GM21786 (cell line): ENCODE measurements around the gene MCTP1.
"Not testable (repeated sequence)": the region's sequence is repeated elsewhere in the genome, so short reads cannot be mapped to it uniquely, and the experiment has no call there.

Source experiments
- ATAC-seq: cut with Tn5 transposase; IDR thresholded peaks from one replicate; pipeline ENCODE4 v1.9.1; 2021; ENCODE audit not compliant: unreplicated experiment

The MCTP1 gene

DNA sequence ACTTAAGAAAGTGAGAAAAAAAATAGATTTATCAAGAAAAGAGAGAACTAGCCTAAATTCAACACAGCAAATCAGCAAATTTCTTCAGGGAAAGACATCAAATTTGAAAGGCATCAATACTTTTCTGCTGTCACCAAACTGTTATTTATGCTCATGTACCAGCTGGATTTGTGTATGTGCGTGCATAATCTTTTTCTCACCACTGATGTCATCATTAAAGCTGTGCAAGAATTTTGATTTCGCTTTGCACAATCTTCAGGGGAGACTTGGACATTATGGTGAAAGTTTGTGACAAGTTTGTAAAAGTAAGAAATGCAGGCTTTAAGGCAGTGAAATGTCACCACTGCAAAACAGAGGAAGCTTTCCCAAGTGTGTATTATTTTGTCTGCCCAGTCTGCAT lies 451.0 kb downstream of the MCTP1 start:
- ATAC-seq, result no peak

DNA sequence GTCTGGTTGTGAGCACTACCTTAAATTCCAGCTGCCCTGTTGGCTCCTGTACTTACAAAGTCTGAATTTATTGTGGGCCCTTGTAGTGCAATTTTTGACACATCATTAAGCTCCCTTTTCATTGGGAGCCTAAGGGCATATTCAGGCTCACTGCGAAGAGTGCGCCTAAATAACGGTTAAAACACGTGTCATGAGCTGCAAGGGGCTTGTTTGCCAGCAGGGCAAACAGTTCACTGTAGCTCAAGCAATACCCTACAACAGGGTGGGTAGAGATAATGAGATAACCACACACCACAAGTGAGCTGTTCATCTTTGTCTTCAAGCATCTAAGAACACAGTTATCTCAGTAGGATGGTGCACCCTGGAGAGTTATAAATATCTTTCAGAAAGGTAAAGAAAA lies 452.2 kb downstream of the MCTP1 start:
- no peak for ATAC-seq

DNA sequence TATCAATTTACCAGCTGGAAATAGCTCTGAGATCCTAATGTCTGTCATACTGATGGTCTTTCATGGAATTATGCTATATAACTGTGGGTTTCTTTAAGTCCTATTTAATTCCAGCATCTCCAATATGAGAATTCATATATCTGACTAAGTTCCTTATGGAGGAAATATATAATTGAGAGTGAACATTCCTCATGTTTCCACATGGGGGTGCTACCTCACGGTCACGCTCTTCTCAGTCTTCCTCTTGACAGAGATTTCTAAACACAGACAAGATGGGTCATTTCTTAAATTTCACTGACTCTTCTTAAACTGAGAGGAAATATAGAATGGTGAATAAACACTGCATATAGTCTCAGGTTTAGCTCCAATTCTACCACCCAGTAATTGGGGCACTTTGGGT lies 454.4 kb downstream of the MCTP1 start:
- ATAC-seq, result no peak

DNA sequence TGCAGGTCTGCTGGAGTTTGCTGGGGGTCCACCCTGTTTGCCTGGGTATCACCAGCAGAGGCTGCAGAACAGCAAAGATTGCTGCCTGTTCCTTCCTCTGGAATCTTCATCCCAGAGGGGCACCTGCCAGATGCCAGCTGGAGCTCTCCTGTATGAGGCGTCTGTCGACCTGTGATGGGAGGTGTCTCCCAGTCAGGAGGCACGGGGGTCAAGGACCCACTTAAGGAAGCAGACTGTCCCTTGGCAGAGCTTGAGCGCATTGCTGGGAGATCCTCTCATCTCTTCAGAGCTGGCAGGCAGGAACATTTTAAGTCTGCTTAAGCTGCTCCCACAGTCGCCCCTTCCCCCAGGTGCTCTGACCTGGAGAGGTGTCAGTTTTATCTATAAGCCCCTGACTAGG lies 456.7 kb downstream of the MCTP1 start:
- ATAC-seq, result not testable (repeated sequence)

DNA sequence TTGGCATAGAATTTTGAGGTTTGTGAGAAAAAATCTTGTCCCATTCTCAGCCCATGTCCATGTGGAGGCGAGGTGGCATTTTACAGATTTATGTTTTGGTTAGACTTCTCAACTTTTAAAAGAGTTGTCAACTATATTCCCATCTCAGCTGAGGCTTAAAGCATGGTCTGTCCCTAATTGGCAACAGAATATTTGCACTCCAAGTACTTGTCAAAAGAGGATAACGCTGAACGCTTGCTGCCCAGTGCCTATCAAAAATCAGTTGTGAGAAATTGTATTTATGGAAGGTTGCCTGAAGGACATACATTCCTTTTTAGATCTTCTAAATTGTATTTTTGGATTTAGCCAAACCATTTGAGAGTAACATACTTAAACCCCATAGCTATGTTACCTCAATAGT lies 464.4 kb downstream of the MCTP1 start:
- ATAC-seq, result no peak

DNA sequence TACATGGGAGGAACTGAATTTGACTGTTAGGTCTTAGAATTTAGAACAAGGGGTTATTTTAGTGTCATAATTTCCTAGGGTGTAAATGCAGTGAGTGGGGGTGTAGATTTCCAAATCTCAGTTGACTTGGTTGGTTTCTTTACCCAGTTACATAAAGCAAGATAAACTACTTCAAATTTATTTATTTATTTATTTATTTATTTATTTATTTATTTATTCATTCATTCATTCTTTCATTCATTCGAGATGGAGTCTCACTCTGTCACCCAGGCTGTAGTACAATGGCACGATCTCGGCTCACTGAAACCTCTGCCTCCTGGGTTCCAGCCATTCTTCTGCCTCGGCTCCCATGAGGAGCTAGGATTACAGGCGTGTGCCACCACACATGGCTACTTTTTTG lies 466.0 kb downstream of the MCTP1 start:
- ATAC-seq, result no peak

DNA sequence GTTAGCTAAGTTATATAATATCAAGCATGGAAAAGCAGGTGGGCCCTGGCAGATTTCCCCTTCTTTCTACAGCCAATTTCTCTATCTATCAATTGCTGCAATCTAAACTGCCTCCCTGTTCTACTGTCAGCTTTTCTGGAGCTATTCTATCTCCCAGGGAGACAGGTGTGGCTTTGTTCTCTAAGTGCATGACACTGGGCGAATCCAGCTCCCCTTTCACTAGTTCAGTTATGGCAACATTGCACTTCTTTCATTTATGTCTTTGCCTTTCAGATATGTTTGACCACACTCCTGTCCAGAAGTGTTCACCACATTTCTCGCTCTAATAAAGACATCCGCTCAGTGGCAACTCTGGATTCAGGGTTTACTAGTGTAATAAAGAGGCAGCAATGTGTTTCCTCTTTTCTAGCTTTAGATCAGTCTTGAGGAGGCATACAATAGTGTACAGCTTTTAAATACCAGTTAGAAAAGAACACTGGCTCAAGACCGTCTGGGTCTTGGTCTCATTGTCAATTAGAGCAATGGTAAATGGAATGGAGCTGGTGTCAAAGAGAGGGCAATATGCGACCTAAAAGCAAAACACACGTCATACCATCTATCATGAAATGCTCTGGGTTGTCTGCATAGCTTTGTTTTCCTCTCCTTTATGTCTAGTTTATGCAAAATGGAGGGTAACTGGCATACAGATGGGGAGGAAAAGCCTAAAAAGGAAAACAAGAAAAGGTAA lies 469.4 kb downstream of the MCTP1 start:
- ATAC-seq, result no peak

DNA sequence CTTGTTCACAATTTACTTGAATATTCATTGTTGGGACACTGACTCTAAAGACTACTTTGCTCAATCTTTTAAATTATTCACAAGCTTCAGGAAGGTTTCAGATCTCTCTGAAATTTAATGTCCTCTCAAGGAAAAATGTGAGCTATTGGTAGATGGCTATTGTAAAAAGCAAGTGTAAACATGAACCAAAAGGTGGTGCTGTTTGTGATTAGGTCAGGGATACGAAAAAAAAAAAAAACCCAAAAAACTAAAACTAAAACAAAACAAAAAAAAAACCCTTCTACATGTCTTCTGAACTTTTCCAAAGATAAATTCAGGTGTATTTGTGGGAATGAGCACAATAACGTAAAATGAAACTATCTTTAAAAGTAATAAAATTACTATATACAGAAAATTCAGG lies 472.7 kb downstream of the MCTP1 start:
- ATAC-seq, result no peak

DNA sequence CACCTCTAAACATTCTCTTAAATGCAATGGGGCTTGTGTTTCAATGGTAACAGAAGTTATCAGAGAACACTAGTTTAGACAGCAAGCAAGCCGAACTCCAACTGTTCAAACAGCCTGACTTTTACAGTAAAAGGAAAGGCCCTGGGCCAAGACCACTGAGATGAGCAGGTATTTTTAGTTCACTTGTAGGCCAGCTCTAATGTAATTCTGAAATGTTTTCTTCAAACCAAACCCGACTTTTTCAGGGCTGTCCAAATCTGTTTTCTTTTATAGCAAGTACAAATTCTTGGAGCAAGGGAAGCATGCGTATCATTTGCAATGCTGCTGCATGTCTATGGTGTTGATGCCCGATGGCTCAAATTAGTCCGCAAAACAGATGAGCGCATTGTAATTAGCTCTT lies 473.6 kb downstream of the MCTP1 start:
- no peak for ATAC-seq

DNA sequence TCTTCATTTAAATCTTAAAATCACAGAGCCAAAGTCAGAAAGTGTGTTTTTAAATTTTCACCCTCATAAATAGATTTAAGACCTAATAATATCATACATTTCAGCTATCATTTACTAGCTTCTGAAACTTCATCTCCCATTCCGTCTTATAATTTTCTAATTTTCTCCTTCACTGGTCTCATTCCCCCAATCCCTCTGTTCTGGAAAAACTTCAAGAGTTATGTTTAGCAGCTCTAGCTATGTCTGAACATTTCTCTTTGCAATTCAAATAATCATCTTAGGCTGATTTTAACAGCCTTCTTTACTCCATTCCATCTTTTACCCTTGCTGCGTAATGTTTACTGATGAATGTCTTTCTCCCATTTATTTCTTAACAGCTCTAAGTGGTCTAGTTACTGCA lies 474.0 kb downstream of the MCTP1 start:
- ATAC-seq, result no peak

DNA sequence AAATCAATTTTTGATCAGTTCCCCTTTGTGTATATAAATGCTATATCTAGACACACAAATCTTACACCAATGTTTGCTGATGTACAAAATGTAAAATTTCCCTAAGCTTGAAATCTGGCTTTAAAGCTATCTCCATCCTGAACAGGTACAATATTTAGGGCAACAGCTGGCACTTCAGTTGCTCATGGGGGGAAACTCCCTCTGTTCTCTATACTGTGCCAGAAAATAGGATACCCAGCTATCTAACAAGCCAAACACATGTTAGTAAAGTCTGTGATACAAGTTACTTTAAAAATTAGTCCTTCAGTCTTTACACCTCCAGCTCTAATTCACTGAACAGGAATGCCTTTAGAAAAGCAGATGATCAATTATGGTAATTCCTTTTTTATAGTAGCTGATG lies 474.6 kb downstream of the MCTP1 start:
- ATAC-seq, result no peak

DNA sequence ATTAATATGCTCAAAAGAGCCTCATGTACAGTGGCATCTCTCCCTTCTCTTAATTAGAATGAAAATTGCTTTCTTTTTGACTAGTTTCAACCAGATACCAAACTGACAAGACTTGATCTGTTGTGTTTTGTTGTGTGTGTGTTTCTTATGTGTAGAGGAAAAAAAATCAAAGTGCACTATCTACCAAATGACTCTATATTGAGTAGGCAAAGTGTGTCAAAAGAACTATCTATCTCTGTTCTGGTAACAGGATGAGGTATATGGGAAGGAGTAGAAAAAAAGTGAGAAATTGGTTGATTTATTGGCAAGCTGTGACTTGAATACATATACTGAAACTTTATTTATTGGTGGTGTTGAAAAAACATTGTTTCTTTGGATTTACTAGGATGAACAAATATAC lies 476.4 kb downstream of the MCTP1 start:
- ATAC-seq, result no peak

DNA sequence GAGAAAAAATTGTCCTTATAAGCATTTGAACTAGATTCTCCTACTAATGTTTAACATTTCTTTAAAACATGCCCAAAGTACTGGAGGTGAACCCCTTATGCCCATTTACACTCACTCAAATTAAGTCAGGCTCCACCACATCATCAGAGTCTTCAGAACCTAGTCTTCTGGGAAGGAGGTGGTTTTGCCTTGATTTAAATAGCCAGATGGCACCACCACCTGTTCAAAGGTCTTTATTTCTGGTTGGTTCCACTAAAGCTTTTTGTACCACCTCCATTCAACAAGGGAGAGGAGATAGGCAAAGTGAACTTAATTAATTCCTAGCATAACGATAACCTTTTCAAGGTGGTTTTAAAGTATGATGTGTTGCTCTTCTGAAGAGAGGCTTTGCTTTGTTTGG lies 476.9 kb downstream of the MCTP1 start:
- ATAC-seq, result no peak

DNA sequence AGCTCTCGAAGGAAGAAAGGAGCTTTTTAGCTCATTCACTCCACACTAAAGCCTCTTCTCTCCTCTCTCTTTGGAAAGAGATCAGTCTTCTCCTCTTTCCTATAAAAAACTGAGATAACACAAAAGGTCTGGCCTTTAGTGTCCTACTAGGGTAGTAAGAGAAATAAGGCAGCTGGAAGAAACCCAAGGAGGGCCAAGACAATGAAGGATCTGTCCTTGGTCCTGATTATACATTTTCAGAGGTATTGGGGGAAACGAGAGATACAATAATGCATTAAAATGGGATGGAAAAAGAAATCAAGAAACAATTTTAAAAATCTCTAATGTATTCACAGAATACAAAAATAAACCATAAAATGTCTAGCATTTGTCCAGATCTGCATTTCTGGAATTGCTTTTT lies 482.4 kb downstream of the MCTP1 start:
- no peak for ATAC-seq

DNA sequence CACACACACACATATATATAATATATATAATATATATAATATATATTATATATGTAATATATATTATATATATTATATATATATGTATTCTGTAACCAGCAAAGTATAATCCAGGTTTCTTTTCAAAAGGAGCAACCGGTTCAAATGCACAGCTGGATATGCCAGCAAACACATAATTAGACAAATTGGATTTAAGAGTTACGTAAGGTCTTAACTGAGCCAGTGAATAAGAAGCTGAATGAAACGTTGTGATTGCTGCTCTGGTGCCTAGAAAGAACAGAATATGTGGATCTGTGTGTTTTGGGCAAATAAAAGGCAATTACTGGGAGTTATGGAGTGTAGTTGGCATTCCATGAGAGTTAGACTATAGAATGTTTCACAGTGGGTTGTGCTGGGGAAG lies 488.3 kb downstream of the MCTP1 start:
- no peak for ATAC-seq

DNA sequence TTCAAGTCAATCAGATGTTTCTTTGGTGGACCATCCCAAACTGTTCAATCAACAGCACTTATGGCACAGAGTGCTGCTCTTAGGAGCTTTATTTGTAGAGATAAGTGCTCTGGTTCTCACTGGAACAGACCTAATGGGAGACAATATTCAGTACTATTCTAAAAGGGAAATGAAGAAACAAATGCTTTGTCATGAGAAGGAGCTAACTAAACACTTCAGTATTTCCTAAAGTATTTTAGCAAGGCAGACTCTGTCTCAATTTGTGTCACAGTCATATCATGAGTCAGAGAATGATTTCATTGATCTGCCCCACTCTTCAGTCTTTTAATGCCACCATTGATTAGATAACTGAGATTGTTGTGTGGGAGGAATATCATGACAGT lies 491.1 kb downstream of the MCTP1 start:
- ATAC-seq, result peak; percentile 31

DNA sequence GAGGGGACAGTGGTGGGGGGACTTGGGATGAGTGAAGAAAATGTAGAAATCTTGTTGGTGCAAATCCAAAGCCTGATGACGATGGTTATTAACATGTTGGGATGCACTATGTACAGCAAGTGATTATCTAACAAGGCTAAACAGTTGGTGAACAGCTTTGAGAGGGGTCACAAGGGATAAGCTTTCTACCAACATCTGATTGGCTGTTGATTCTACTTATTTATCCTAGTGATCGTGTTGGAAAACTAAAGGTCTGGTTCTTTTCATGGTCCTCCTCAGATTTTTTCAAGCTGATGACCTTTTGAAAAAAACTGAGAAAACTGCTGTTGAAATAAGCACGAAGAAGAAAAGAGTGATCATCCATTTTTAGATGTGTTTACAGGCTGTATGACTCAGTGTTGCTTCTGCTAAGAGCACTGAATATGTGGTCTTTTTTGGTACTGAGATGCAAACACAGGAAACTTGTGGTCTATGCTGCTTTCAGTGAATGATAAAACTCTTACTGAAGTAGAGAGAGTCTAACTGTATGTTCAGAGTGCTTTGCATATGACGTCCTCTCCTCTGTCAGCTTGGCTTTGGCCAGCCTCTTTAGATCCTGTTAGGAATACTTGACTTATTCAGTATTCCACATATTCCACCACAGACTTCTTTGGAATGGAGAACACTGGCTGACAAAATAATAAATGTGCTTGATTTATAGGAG lies 491.6 kb downstream of the MCTP1 start:
- peak; percentile 100 for ATAC-seq

DNA sequence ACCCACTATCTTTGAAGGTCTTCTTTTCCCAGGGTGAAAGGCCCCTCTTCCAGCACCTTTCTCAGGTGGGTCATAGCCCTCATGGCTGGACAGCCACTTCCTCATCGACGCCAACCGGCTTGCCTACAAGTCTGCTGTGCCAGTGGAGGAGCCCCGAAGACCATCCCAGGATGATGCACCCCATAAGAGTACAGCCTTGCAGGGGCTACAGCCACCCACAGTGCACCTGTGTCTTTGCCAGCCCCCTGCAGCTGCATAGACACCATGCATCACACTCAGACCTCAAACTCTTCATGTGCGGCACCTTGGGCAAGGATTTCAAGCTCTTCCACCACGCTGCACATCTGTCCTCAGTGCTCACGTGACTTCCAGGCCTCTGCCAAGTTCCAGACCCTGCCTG lies 493.1 kb downstream of the MCTP1 start:
- ATAC-seq, result no peak

DNA sequence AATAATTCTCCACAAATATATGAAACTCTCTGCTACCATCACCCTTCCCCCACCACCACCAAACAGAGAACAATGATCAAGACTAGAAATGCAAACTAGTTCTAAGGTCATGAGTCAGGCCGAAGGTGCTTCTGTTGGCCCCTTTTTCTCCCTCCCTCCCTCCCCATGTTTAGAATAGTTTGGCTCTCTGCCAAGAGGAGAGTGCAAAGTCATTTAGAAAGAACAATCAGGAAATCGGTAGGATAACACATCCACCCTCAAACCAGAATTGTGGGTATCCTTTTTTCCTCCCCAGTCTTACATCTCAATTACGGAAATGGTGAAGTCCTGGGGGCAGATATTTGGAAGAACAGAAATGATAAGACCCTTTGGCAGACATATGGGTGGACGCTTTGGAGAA lies 496.4 kb downstream of the MCTP1 start:
- ATAC-seq, result no peak

DNA sequence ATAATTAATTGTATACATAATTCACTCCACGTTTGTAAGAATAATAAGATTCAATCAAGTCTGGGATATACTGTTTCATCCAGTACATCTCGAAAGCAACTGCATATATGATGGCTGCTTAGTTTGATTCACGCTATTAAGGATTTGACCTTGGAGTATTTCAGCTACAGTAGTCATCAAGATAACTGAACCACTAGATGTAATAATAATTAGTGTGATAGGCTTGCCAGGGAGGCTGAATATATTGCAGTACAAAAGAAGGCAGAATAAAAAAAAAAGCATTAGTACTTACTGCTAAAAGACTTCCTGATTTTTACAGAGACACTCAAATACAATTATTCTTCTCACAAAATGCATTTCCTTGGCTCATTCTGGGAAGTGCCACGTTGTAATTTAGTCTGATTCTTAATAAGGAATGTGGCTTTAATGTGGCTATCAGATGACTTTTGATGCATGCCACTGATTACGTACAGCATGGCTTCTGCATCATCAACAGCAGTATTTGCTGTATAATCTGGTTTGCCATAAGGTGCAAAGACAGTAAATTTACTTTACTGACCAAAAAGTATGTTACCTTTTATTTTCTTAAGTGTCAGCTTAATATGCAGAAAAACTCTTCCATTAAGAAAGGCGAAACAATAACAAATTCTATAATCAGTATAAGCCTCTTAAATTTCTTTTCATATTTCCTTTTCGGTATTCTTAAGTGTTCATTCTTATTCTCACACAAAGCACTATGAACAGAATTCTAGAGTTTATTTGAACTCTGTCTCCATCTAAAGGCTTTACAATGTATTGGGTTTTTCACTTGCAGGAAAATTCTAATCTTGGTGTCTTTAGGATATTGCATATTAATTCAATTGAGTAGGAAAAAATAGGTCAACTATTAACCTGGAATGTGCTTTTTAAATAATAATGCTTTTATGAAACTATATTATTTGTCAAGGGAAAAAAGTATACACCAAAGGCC lies 500.1 kb downstream of the MCTP1 start:
- no peak for ATAC-seq

DNA sequence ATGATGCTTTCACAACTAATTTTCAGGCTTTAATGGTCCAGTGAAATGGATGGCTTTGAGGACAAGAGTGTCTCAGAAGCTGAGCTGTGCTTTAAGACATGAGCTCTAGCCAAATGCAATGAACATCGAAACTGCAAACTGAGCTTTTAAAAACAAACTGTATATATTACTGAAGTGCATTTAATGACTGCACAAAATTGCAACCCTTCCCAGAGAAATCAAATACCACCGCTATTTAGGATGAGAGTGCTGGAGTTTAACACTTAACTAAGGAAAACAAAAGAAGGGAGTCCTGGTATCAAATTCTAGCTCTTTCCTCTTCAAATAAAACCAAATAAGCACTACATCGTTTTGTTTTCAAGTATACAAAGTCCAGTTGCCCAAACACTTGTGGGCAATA lies 502.5 kb downstream of the MCTP1 start:
- ATAC-seq, result no peak

DNA sequence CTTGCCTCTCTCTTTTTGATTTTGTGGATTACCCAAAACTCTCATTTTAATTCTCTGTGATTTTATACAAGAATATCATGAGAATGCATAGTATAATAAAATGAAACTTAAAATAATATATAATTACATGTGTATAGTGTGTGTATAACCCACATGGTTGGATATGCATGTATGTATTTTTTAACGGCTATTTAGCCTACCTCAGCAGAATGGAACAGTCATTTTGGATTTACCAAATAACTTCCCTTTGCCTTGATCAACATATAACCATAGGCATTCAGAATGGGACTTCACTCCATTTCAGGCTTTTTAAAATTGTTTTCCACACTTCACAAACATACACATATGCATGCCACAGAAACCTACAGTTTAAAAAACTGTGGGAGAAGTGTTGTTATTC lies 505.2 kb downstream of the MCTP1 start:
- no peak for ATAC-seq
